T-helper 2 cell treated with Interferon-gamma antibody and Interleukin-4, amounts not matched to agents 5 μg/mL and 100 μg/mL, for 36 hours (primary cell): ENCODE results near the gene QRICH2.
A peak's percentile ranks its signal among the peaks of the same experiment; 100 is the strongest.
"Not testable (repeated sequence)": the region's sequence is repeated elsewhere in the genome, so short reads cannot be mapped to it uniquely, and the experiment has no call there.

Experiments used
- DNase-seq: peaks from one replicate; pipeline ENCODE4 v3.0.0; 2021; ENCODE audit warnings: low spot score
- H3K27ac Mint-ChIP-seq: one replicate; pipeline ENCODE4 v1.8.0; 2021; ENCODE audit warnings: mild to moderate bottlenecking, mixed read lengths
- H3K27me3 Mint-ChIP-seq: one replicate; pipeline ENCODE4 v1.8.0; 2021; ENCODE audit warnings: low read depth, mixed read lengths
- H3K36me3 Mint-ChIP-seq: one replicate; pipeline ENCODE4 v1.8.0; 2021; ENCODE audit warnings: low read depth, mixed read lengths
- H3K4me1 Mint-ChIP-seq: one replicate; pipeline ENCODE4 v1.8.0; 2021; ENCODE audit warnings: low read depth, mixed read lengths
- H3K4me3 Mint-ChIP-seq: one replicate; pipeline ENCODE4 v1.8.0; 2022; ENCODE audit warnings: mild to moderate bottlenecking, moderate library complexity, mixed read lengths
- H3K9me3 Mint-ChIP-seq: one replicate; pipeline ENCODE4 v1.8.0; 2021; ENCODE audit warnings: mixed read lengths

The QRICH2 gene

DNA sequence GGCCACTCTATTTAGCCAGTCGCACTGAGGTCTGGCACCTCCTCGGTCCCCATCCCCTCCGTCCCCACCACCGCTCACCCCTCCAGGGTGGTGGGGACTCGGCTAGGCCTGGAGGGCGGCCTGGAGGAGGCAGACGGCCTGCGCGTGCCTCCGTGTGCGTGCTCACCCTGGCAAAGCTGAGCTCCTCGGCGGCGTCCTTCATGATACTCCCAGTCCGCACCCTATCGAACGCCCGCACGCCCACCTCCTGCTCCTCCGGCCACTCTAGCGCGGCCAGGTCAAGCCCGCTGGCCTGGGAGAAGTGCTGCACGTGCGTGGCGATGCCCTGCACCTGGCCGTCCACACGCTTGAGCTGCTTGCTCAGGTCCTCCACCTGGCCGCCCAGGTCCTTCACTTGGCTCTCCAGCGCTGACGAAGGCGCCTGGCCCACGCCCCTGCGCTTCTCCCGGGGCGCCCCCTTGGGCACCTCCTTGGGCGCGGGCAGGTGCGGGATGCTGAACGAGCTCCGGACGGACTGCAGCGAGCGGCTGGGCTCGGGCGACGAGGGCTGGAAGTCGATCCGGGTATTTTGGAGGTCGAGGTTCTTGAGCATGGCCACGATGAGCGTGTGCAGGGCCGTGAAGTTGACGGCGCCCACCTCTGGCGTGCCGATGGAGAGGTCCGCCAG, 644 bp downstream of the QRICH2 start:
- Mint-ChIP-seq H3K9me3 (no peaks in the 10 kb centered on the region), H3K27me3 (no peaks in the 10 kb centered on the region), H3K27ac (no peak overlapping the region), H3K4me3 (no peak overlapping the region), H3K4me1 (peaks cover 1% of the 10 kb centered on the region), H3K36me3 (peaks cover 8% of the 10 kb centered on the region)
- no peak for DNase-seq

- H3K36me3 Mint-ChIP-seq, H3K4me1 Mint-ChIP-seq, DNase-seq, H3K27me3 Mint-ChIP-seq, H3K9me3 Mint-ChIP-seq, H3K4me3 Mint-ChIP-seq, H3K27ac Mint-ChIP-seq: not testable (repeated sequence)
Measured at GRCh38 chr17:76305135-76305454, 3.0 kb downstream of the QRICH2 start.

DNA sequence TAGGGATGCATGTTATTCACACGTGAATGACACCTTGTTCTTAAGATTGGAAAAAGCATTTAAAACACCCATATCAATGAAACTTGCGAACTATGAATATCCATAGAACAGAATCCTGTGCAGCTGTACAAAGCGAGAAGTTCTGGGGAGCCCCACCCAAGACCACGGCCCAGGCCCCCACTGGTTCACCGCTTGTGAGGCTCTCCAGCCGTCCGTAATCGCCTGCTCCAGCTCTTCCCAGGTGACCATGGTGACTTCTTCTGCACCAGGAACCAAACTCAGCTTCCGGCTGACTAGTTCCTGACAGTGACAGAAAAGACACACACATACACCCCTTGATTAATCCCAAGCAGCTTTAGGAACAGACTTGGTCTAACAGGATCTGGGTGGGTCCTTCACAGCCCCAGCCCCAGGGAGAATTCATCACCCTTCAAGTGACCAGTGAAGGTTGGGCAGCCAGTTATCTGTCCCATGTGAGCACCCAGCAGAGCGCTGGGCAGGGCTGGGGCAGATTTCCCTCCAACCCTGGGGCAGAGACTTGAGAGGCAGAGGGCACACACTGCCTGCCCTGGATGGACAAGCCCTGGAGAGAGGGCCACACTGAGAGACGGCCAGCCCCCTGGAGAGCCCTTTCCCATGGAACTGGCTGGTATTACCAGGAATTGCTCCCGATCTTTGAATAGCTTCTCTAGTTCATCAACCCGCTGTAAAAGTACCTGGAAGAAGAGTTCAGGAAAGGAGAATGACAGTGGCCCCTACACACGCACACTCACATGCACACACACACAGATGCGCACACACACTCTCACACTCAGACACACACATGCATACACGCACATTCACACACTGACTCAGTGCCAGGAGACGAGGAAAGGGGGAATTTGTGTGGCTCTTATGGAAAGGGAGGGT, 3.6 kb downstream of the QRICH2 start:
- H3K36me3 Mint-ChIP-seq, result peaks cover 2% of the 10 kb centered on the region
- H3K27me3 Mint-ChIP-seq, result no peaks in the 10 kb centered on the region
- no peak overlapping the region for H3K27ac Mint-ChIP-seq
- H3K4me3 Mint-ChIP-seq, result no peak overlapping the region
- H3K9me3 Mint-ChIP-seq, result no peaks in the 10 kb centered on the region
- DNase-seq, result no peak
- peaks cover 1% of the 10 kb centered on the region for H3K4me1 Mint-ChIP-seq

- Mint-ChIP-seq H3K9me3 (no peaks in the 10 kb centered on the region), H3K27ac (no peak overlapping the region), H3K27me3 (no peaks in the 10 kb centered on the region), H3K4me1 (peaks cover 3% of the 10 kb centered on the region), H3K4me3 (no peak overlapping the region), H3K36me3 (no peaks in the 10 kb centered on the region)
- DNase-seq, result no peak
Measured at GRCh38 chr17:76297436-76297835, 10.6 kb downstream of the QRICH2 start.

GRCh38 chr17:76296889-76297288, 11.2 kb downstream of the QRICH2 start:
- H3K4me1 Mint-ChIP-seq, result peaks cover 3% of the 10 kb centered on the region
- no peaks in the 10 kb centered on the region for H3K36me3 Mint-ChIP-seq
- H3K4me3 Mint-ChIP-seq, result no peak overlapping the region
- DNase-seq, result no peak
- no peaks in the 10 kb centered on the region for H3K9me3 Mint-ChIP-seq
- no peak overlapping the region for H3K27ac Mint-ChIP-seq
- no peaks in the 10 kb centered on the region for H3K27me3 Mint-ChIP-seq

DNA sequence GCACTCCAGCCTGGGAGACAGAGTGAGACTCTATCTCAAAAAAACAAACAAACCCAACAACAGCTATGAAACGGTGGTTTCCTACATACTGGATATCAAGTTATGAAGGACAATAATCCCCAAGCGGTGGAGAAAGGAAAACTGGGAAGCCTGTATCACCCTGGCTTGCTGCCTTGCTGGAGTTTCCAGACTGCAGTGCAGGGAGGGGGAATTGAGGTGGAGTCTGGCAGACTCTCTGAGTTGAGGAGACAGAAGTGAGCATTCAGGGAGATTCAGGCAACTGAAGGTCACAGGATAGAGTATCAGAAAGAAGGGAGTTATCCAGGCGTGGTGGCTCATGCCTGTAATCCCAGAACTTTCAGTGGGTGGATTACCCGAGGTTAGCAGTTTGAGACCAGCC, 11.9 kb downstream of the QRICH2 start:
- peak overlapping the region; percentile 53 for H3K27ac Mint-ChIP-seq
- no peaks in the 10 kb centered on the region for H3K36me3 Mint-ChIP-seq
- H3K4me3 Mint-ChIP-seq, result no peak overlapping the region
- peaks cover 3% of the 10 kb centered on the region for H3K4me1 Mint-ChIP-seq
- no peaks in the 10 kb centered on the region for H3K27me3 Mint-ChIP-seq
- no peak for DNase-seq
- H3K9me3 Mint-ChIP-seq, result no peaks in the 10 kb centered on the region

DNA sequence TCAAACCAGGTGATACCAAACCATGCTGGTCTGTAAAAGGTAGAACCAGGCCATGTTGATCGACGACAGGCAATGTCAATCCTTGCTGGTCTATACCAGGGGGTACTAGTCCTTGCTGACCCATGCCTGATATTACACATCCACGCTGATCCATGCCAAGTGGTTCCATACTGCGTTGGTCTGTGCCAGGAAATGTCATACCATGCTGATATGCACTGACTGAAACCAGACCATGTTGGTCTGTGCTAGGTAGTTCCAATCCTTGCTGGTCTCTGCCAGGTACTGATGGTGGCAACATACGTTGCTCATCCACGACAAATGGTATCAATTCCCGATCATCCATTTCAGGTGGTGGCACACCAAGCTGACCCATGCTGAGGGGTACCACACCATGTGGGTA, 15.0 kb downstream of the QRICH2 start:
- Mint-ChIP-seq H3K4me1 (no peaks in the 10 kb centered on the region), H3K9me3 (no peaks in the 10 kb centered on the region), H3K27ac (no peak overlapping the region), H3K36me3 (no peaks in the 10 kb centered on the region), H3K4me3 (no peak overlapping the region), H3K27me3 (no peaks in the 10 kb centered on the region)
- no peak for DNase-seq

DNA sequence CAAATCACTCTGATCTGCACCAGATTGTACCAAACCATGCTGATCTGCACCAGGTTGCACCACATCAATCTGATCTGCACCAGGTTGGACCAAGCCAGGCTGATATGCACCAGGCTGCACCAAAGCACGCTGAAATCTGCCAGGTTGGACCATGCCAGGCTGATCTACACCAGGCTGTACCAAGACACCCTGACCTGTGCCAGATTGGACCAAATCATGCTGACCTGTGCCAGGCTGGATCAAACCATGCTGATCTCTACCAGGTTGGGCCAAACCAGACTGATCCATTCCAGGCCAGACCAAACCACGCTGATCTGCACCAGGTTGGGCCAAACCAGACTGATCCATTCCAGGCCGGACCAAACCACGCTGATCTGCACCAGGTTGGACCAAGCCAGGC, 15.5 kb downstream of the QRICH2 start:
- H3K4me1 Mint-ChIP-seq, result no peaks in the 10 kb centered on the region
- H3K27me3 Mint-ChIP-seq, result no peaks in the 10 kb centered on the region
- no peak overlapping the region for H3K27ac Mint-ChIP-seq
- no peak overlapping the region for H3K4me3 Mint-ChIP-seq
- DNase-seq, result no peak
- H3K36me3 Mint-ChIP-seq, result no peaks in the 10 kb centered on the region
- H3K9me3 Mint-ChIP-seq, result no peaks in the 10 kb centered on the region

DNA sequence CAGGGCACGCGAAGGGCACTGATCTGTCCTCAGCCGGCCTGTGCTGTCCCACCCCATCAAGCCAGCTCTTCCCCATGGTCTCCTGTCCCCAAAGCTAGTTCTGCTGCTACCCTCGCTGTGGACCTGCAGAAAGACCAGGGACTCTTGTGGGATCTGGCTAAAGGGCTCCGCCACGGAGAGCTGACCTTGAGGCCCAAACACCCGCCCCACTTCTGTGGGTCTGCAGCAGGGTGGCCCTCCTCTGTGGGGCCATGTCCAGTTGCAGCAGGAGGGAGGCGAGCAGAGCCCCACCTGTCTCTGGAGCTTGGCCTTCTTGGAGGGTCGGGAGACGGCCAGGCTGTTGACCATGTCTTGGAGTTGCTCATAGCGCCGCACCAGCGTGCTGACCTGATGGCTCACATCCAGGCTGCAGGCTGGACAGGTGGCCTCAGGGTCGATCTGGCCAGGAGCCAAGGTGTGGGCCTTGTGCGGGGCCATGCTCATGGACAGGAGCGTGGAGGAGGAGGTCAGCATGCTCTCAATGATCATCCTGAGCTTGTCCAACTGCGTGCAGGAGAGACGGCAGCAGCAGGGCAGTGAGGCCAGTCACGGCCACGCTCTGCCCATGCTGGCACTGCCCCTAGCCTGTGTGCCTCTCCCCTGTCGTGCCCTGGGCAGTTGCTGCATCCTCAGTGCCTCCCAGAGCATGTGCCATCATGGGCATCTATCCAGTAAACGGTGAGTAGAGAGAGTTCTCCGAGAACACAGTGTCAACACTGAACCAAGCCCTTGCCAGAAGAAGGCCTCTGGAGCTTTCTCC, 26.3 kb downstream of the QRICH2 start:
- H3K4me3 Mint-ChIP-seq, result no peak overlapping the region
- no peaks in the 10 kb centered on the region for H3K36me3 Mint-ChIP-seq
- H3K9me3 Mint-ChIP-seq, result no peaks in the 10 kb centered on the region
- no peak for DNase-seq
- no peaks in the 10 kb centered on the region for H3K4me1 Mint-ChIP-seq
- no peak overlapping the region for H3K27ac Mint-ChIP-seq
- H3K27me3 Mint-ChIP-seq, result no peaks in the 10 kb centered on the region

GRCh38 chr17:76280650-76281049, 27.4 kb downstream of the QRICH2 start:
- no peaks in the 10 kb centered on the region for H3K9me3 Mint-ChIP-seq

DNA sequence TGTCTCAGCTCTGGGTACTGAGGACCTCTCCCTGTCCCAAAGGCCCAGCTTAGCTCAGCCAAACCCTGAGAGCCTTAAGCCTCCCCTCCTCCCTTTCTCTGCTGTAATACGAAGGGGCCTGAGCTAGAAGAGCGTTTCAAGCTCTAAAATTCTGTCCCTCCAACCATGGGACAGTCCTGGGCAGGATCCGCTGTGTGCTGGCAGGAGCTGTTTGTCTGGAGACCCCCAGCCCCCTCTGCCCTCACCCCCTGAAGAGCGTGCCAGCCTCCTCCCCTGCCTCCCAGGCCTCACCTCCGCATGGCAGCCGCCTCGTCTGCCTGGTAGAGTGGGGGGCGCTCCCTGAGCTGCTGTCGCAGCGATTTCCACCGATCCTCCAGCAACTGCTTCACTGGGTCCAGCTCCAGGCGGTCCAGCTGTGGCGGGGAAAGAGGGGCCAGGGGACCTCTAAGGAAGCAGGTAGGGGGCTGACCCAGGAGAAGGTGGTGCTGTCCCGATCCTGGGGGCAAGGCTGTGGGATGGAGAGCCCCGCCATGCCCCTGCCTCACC, 28.3 kb downstream of the QRICH2 start:
- Mint-ChIP-seq H3K36me3 (no peaks in the 10 kb centered on the region), H3K4me3 (no peak overlapping the region), H3K27ac (no peak overlapping the region), H3K4me1 (peaks cover 1% of the 10 kb centered on the region), H3K27me3 (no peaks in the 10 kb centered on the region), H3K9me3 (no peaks in the 10 kb centered on the region)
- no peak for DNase-seq

More at GRCh38 chr17:76280650-76281049, 27.4 kb downstream of the QRICH2 start:
- Mint-ChIP-seq H3K27ac (no peak overlapping the region), H3K36me3 (no peaks in the 10 kb centered on the region), H3K4me1 (no peaks in the 10 kb centered on the region), H3K4me3 (no peak overlapping the region), H3K27me3 (no peaks in the 10 kb centered on the region)
- no peak for DNase-seq

- peak; percentile 79 for DNase-seq
- Mint-ChIP-seq H3K36me3 (no peaks in the 10 kb centered on the region), H3K4me3 (no peak overlapping the region), H3K9me3 (no peaks in the 10 kb centered on the region), H3K27me3 (no peaks in the 10 kb centered on the region), H3K4me1 (peaks cover 2% of the 10 kb centered on the region), H3K27ac (no peak overlapping the region)
Measured at GRCh38 chr17:76278952-76279741, 28.9 kb downstream of the QRICH2 start.

- Mint-ChIP-seq H3K27me3 (no peaks in the 10 kb centered on the region), H3K36me3 (no peaks in the 10 kb centered on the region), H3K27ac (no peak overlapping the region), H3K4me3 (no peak overlapping the region), H3K4me1 (peaks cover 3% of the 10 kb centered on the region), H3K9me3 (no peaks in the 10 kb centered on the region)
- no peak for DNase-seq
Measured at GRCh38 chr17:76278268-76278908, 29.7 kb downstream of the QRICH2 start.
